H9 (cell line): ENCODE results near the gene SLC25A43. TPM values are rescaled to one million over a fixed set of nuclear protein-coding genes. Genes with fewer than 3 reads are reported as not detected.

Experiments used
- DNase-seq: peaks from one replicate; pipeline ENCODE4 v3.0.0-alpha.2; 2017
- H2AFZ ChIP-seq: one replicate; pipeline ENCODE4 v1.6.1; 2013; ENCODE audit warnings: mild to moderate bottlenecking, low read length, control low read depth, moderate library complexity
- H2AK5ac ChIP-seq: 2 replicates; pipeline ENCODE4 v1.6.1; 2013; ENCODE audit warnings: low read length, control low read depth, mixed read lengths; ENCODE audit not compliant: insufficient read length
- H2BK120ac ChIP-seq: one replicate; pipeline ENCODE4 v1.6.1; 2013; ENCODE audit warnings: low read depth, mild to moderate bottlenecking, low read length, control low read depth, inconsistent platforms; ENCODE audit not compliant: poor library complexity, severe bottlenecking
- H2BK12ac ChIP-seq: 2 replicates; pipeline ENCODE4 v1.6.1; 2013; ENCODE audit warnings: low read length, control low read depth, mixed read lengths, low read depth; ENCODE audit not compliant: insufficient read length
- H2BK15ac ChIP-seq: 2 replicates; pipeline ENCODE4 v1.6.1; 2013; ENCODE audit warnings: low read depth, low read length, control low read depth
- H2BK20ac ChIP-seq: one replicate; pipeline ENCODE4 v1.6.1; 2013; ENCODE audit warnings: low read depth, mild to moderate bottlenecking, low read length, control low read depth, inconsistent platforms; ENCODE audit not compliant: poor library complexity, severe bottlenecking
- H2BK5ac ChIP-seq: 2 replicates; pipeline ENCODE4 v1.6.1; 2013; ENCODE audit warnings: low read length, control low read depth, mixed read lengths; ENCODE audit not compliant: insufficient read length
- H3K14ac ChIP-seq: 2 replicates; pipeline ENCODE4 v1.6.1; 2013; ENCODE audit warnings: low read length, control low read depth; ENCODE audit not compliant: insufficient read depth
- H3K18ac ChIP-seq: 2 replicates; pipeline ENCODE4 v1.6.1; 2013; ENCODE audit warnings: low read depth, mild to moderate bottlenecking, mixed read lengths, low read length, control low read depth; ENCODE audit not compliant: insufficient read length
- H3K23ac ChIP-seq: 2 replicates; pipeline ENCODE4 v1.6.1; 2013; ENCODE audit warnings: low read length, control low read depth, mixed read lengths, low read depth; ENCODE audit not compliant: insufficient read length
- H3K23me2 ChIP-seq: 2 replicates; pipeline ENCODE4 v1.6.1; 2013; ENCODE audit warnings: low read depth, mild to moderate bottlenecking, mixed read lengths, low read length, control low read depth; ENCODE audit not compliant: insufficient read length, poor library complexity, severe bottlenecking
- H3K27ac ChIP-seq: 2 replicates; pipeline ENCODE4 v1.5.1; 2013; ENCODE audit warnings: low read length, control low read depth, mixed read lengths, low read depth; ENCODE audit not compliant: insufficient read length
- H3K27me3 ChIP-seq: 2 replicates; pipeline ENCODE4 v1.6.1; 2013; ENCODE audit warnings: low read length, control low read depth, inconsistent platforms; ENCODE audit not compliant: insufficient read depth
- H3K4ac ChIP-seq: 2 replicates; pipeline ENCODE4 v1.6.1; 2013; ENCODE audit warnings: low read depth, mild to moderate bottlenecking, control low read depth, inconsistent platforms, low read length, moderate library complexity
- H3K4me1 ChIP-seq: 2 replicates; pipeline ENCODE4 v1.6.1; 2013; ENCODE audit warnings: low read length, control low read depth, inconsistent platforms; ENCODE audit not compliant: insufficient read depth
- H3K4me2 ChIP-seq: 2 replicates; pipeline ENCODE4 v1.6.1; 2013; ENCODE audit warnings: low read length, control low read depth, mixed read lengths; ENCODE audit not compliant: insufficient read length, insufficient read depth
- H3K56ac ChIP-seq: 2 replicates; pipeline ENCODE4 v1.6.1; 2013; ENCODE audit warnings: low read depth, mild to moderate bottlenecking, mixed read lengths, low read length, control low read depth; ENCODE audit not compliant: insufficient read length
- H3K79me1 ChIP-seq: 2 replicates; pipeline ENCODE4 v1.6.1; 2013; ENCODE audit warnings: low read depth, mild to moderate bottlenecking, moderate library complexity, low read length, control low read depth, inconsistent platforms; ENCODE audit not compliant: insufficient read depth, poor library complexity, severe bottlenecking
- H3K79me2 ChIP-seq: 2 replicates; pipeline ENCODE4 v1.6.1; 2013; ENCODE audit warnings: low read length, control low read depth, inconsistent platforms; ENCODE audit not compliant: insufficient read depth
- H3K9ac ChIP-seq: 2 replicates; pipeline ENCODE4 v1.6.1; 2013; ENCODE audit warnings: low read length, control low read depth, mixed read lengths; ENCODE audit not compliant: insufficient read length; ENCODE audit errors: extremely low read depth
- H3K9me3 ChIP-seq: one replicate; pipeline ENCODE4 v1.6.1; 2013; ENCODE audit warnings: low read depth, low read length, inconsistent platforms; ENCODE audit not compliant: control insufficient read depth
- H3T11ph ChIP-seq: one replicate; pipeline ENCODE4 v1.6.1; 2013; ENCODE audit warnings: mild to moderate bottlenecking, low read length, control low read depth, inconsistent platforms
- H4K20me1 ChIP-seq: one replicate; pipeline ENCODE4 v1.6.1; 2013; ENCODE audit not compliant: control insufficient read depth, insufficient read length, insufficient read depth
- H4K5ac ChIP-seq: 2 replicates; pipeline ENCODE4 v1.6.1; 2013; ENCODE audit warnings: low read depth, mild to moderate bottlenecking, mixed read lengths, low read length, control low read depth; ENCODE audit not compliant: insufficient read length
- H4K8ac ChIP-seq: replicated peaks from 2 replicates; pipeline ENCODE4 v1.6.1; 2013; ENCODE audit warnings: low read length, control low read depth, mixed read lengths, low read depth; ENCODE audit not compliant: insufficient read length
- H4K91ac ChIP-seq: 2 replicates; pipeline ENCODE4 v1.6.1; 2013; ENCODE audit warnings: low read depth, mild to moderate bottlenecking, moderate library complexity, mixed read lengths, low read length, control low read depth; ENCODE audit not compliant: insufficient read length
- H3K27ac Mint-ChIP-seq, 3 experiments: 2 replicates in 2 of 3; 3 replicates in 1 of 3; pipeline ENCODE4 v1.8.0; 2020 to 2021; ENCODE audit warnings: mixed read lengths in 3 of 3, mild to moderate bottlenecking in 1 of 3, moderate library complexity in 1 of 3
- H3K27me3 Mint-ChIP-seq: 2 replicates; pipeline ENCODE4 v1.8.0; 2021; ENCODE audit warnings: low read depth, mild to moderate bottlenecking, moderate library complexity, mixed read lengths
- H3K36me3 Mint-ChIP-seq, 3 experiments: 2 replicates in 2 of 3; 3 replicates in 1 of 3; pipeline ENCODE4 v1.8.0; 2020 to 2021; ENCODE audit warnings: low read depth in 3 of 3, mixed read lengths in 3 of 3; ENCODE audit not compliant: insufficient read depth in 1 of 3
- H3K4me1 Mint-ChIP-seq, 2 experiments: 2 replicates each; pipeline ENCODE4 v1.8.0; 2020; ENCODE audit warnings: mixed read lengths in 2 of 2
- H3K4me3 Mint-ChIP-seq, 2 experiments: 2 replicates in 1 of 2; 3 replicates in 1 of 2; pipeline ENCODE4 v1.8.0; 2020 to 2021; ENCODE audit warnings: mild to moderate bottlenecking in 2 of 2, mixed read lengths in 2 of 2, moderate library complexity in 1 of 2
- H3K9me3 Mint-ChIP-seq, 2 experiments: 2 replicates in 1 of 2; 3 replicates in 1 of 2; pipeline ENCODE4 v1.8.0; 2020; ENCODE audit warnings: mild to moderate bottlenecking in 2 of 2, mixed read lengths in 2 of 2, moderate library complexity in 1 of 2
- CTCF ChIP-seq: fragments of 200-600 bp; sonication (generic); conservative IDR thresholded peaks from 3 replicates; pipeline ENCODE4 v1.8.0; 2021; ENCODE audit warnings: antibody characterized with exemption, mild to moderate bottlenecking
- WGBS: extraction: QIAGEN DNeasy Blood & Tissue Kit; methylation state at CpG from one replicate; pipeline ENCODE4 v1.1.7; 2013; ENCODE audit warnings: missing lambda C conversion rate, low lambda C conversion rate, mixed read lengths; ENCODE audit not compliant: insufficient read length; ENCODE audit errors: extremely low coverage; 5-methylcytosine and 5-hydroxymethylcytosine counted together
- total RNA-seq: library from RNA; stranded (reverse); gene quantifications from 2 replicates; pipeline ENCODE4 v1.2.1, GENCODE V29; 2021

SLC25A43 gene
- total RNA-seq, 1 experiment from 2014 or later, result 3.7 TPM

- Histone ChIP-seq H3K23me2 (peaks cover 2% of the 10 kb centered on the region), H2BK15ac (no peak overlapping the region), H4K5ac (no peak overlapping the region), H3K4me1 (no peaks in the 10 kb centered on the region), H2BK5ac (no peak overlapping the region), H3K9ac (peak overlapping the region; percentile 33), H4K8ac (no peak overlapping the region), H2BK12ac (no peak overlapping the region), H3K18ac (peak overlapping the region; percentile 75), H3K79me2 (no peaks in the 10 kb centered on the region), H2AFZ (peak overlapping the region; percentile 19), H3K14ac (peak overlapping the region; percentile 94), H3T11ph (no peak overlapping the region), H2BK20ac (no peak overlapping the region), H3K9me3 (peaks cover 16% of the 10 kb centered on the region), H4K20me1 (no peaks in the 10 kb centered on the region), H3K79me1 (no peaks in the 10 kb centered on the region), H4K91ac (no peak overlapping the region), H3K27me3 (no peaks in the 10 kb centered on the region), H3K4me2 (peak overlapping the region; percentile 47), H3K4ac (no peak overlapping the region), H3K27ac (no peak overlapping the region), H2AK5ac (no peak overlapping the region), H3K56ac (no peak overlapping the region), H2BK120ac (no peak overlapping the region), H3K23ac (no peak overlapping the region)
- peak; percentile 78 for TF ChIP-seq CTCF
- Mint-ChIP-seq H3K27me3 (peaks cover 29% of the 10 kb centered on the region), H3K9me3 (peaks cover 69 to 75% of the 10 kb centered on the region in 2 experiments), H3K27ac (peak overlapping the region in 1 of 3 experiments; percentile 93; a peak in 2 of 7 replicates), H3K4me3 (peak overlapping the region; percentile 62 to 68; a peak in 3 of 5 replicates), H3K4me1 (0 out of 4 replicates have a peak, but pooled peaks cover 0 to 2% of the 10 kb centered on the region in 2 experiments), H3K36me3 (peaks cover 0 to 11% (median 4%) of the 10 kb centered on the region in 3 experiments; a peak in 4 of 7 replicates)
- no CpG with 5 or more reads among the region's 48 CpGs for WGBS
- peak; percentile 76 for DNase-seq
Observed at GRCh38 chrX:119482481-119483480, 83.6 kb downstream of the SLC25A43 start.
